K562 (cell line): ENCODE measurements around the gene MAPK8IP2. TPM values are rescaled to one million over a fixed set of nuclear protein-coding genes. Genes with fewer than 3 reads are reported as not detected.

Experiments used
- FOXJ2 ChIP-seq: fragments of 200-800 bp; sonication (Bioruptor generic); IDR thresholded peaks from 2 replicates; pipeline ENCODE4 v1.6.1; 2016; ENCODE audit warnings: missing genetic modification characterization, missing compliant biosample characterization
- GABPB1 ChIP-seq: sonication (generic); formaldehyde crosslinking; IDR thresholded peaks from 2 replicates; pipeline ENCODE4 v1.8.0; 2022; ENCODE audit warnings: mild to moderate bottlenecking, missing genetic modification reagents
- JUND ChIP-seq, 2 experiments: IDR thresholded peaks; 2 replicates in 1 of 2; 3 replicates in 1 of 2; pipeline ENCODE4 v1.6.1; 2011; ENCODE audit warnings: borderline replicate concordance in 2 of 2, low read depth in 2 of 2, low read length in 2 of 2, improper control_type of control experiment in 1 of 2, missing biosample characterization in 1 of 2, missing genetic modification characterization in 1 of 2, missing genetic modification reagents in 1 of 2
- PRPF4 ChIP-seq: fragments of 200-400 bp; formaldehyde crosslinking; IDR thresholded peaks from one replicate; pipeline ENCODE4 v1.6.1; 2017; ENCODE audit warnings: low read length, low read depth, mild to moderate bottlenecking; ENCODE audit not compliant: insufficient read depth, poor library complexity, severe bottlenecking
- RAD21 ChIP-seq, 2 experiments: fragments of 250-450 bp in 1 of 2; fragments of 450-650 bp in 1 of 2; sonication (Bioruptor Pico) in 1 of 2; formaldehyde crosslinking in 1 of 2; IDR thresholded peaks in 1 of 2; conservative IDR thresholded peaks in 1 of 2; 2 replicates each; pipeline versions ENCODE4 v1.4.0 to v1.8.0; 2020 to 2022; ENCODE audit warnings: mild to moderate bottlenecking in 2 of 2, moderate library complexity in 1 of 2
- RCOR1 ChIP-seq, 2 experiments: IDR thresholded peaks; 2 replicates each; pipeline ENCODE4 v1.6.1; 2012; ENCODE audit warnings: low read depth in 2 of 2, low read length in 2 of 2, borderline replicate concordance in 1 of 2, improper control_type of control experiment in 1 of 2
- STAG1 ChIP-seq: sonication (generic); formaldehyde crosslinking; IDR thresholded peaks from 2 replicates; pipeline ENCODE4 v1.5.0; 2020; ENCODE audit warnings: missing genetic modification reagents, borderline replicate concordance
- TAF1 ChIP-seq: IDR thresholded peaks from 2 replicates; pipeline ENCODE4 v1.6.1; 2011; ENCODE audit warnings: mild to moderate bottlenecking, low read length, moderate library complexity; ENCODE audit not compliant: insufficient read depth, control insufficient read depth, severe bottlenecking; ENCODE audit errors: extremely low read depth
- polyA plus RNA-seq, 8 experiments: library from polyadenylated mRNA; depleted of rRNA in 4 of 8; stranded (reverse) in 5 of 8; unstranded in 3 of 8; fragments of >200 nt; fragmentation: Nextera tagmentation in 2 of 8; fragmentation: Illumina TruSeq in 1 of 8; extraction: Ambion mirVana in 2 of 8; extraction: Trizol in 1 of 8; gene quantifications; 2 replicates each; pipeline versions ENCODE4 v1.2.1 to v1.2.3, GENCODE V29; 2011 to 2014; ENCODE audit warnings: inconsistent platforms in 1 of 8, missing spikeins in 1 of 8
- total RNA-seq, 7 experiments: library from RNA; depleted of rRNA in 6 of 7; stranded (reverse); fragments of >200 nt in 6 of 7; fragmentation: Illumina TruSeq in 2 of 7; extraction: Trizol in 2 of 7; gene quantifications; 2 replicates each; pipeline versions ENCODE4 v1.2.1 to v1.2.3, GENCODE V29; 2011 to 2021; ENCODE audit warnings: low replicate concordance in 1 of 7
- TF ChIP-seq, protein P1 (sequence below): fragments of 200-600 bp; sonication (generic); IDR thresholded peaks from one replicate; pipeline ENCODE4 v1.6.1; 2012; ENCODE audit warnings: mild to moderate bottlenecking, low read depth, low read length, inconsistent platforms

Gene MAPK8IP2
- total and polyA plus RNA-seq, 9 of the 15 experiments (the other 6 are each of a cell fraction or from before 2014, with no cell fraction given) = 0.01 to 0.47 (median 0.07) TPM; not detected in 2

DNA sequence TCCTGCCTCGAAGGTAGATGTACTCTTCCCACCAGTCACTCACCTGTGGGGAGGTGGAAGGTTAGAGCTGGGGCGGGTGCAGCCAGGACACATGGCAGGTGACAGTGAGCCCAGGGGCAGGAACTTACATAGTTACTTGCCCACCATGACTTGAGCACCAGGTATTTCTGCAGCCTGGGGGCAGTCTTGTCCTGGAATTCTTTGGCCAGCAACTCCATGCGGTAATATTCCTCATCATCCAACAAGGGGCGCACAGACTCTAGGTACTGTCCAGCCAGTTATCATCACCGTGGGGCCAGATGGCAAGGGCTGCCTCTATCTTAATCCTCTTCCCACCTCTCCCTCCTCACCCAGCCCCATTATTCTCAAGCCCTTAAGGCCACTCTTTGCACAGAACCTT is 24.5 kb upstream of the MAPK8IP2 start (continued):
- TF ChIP-seq, protein P1, sequence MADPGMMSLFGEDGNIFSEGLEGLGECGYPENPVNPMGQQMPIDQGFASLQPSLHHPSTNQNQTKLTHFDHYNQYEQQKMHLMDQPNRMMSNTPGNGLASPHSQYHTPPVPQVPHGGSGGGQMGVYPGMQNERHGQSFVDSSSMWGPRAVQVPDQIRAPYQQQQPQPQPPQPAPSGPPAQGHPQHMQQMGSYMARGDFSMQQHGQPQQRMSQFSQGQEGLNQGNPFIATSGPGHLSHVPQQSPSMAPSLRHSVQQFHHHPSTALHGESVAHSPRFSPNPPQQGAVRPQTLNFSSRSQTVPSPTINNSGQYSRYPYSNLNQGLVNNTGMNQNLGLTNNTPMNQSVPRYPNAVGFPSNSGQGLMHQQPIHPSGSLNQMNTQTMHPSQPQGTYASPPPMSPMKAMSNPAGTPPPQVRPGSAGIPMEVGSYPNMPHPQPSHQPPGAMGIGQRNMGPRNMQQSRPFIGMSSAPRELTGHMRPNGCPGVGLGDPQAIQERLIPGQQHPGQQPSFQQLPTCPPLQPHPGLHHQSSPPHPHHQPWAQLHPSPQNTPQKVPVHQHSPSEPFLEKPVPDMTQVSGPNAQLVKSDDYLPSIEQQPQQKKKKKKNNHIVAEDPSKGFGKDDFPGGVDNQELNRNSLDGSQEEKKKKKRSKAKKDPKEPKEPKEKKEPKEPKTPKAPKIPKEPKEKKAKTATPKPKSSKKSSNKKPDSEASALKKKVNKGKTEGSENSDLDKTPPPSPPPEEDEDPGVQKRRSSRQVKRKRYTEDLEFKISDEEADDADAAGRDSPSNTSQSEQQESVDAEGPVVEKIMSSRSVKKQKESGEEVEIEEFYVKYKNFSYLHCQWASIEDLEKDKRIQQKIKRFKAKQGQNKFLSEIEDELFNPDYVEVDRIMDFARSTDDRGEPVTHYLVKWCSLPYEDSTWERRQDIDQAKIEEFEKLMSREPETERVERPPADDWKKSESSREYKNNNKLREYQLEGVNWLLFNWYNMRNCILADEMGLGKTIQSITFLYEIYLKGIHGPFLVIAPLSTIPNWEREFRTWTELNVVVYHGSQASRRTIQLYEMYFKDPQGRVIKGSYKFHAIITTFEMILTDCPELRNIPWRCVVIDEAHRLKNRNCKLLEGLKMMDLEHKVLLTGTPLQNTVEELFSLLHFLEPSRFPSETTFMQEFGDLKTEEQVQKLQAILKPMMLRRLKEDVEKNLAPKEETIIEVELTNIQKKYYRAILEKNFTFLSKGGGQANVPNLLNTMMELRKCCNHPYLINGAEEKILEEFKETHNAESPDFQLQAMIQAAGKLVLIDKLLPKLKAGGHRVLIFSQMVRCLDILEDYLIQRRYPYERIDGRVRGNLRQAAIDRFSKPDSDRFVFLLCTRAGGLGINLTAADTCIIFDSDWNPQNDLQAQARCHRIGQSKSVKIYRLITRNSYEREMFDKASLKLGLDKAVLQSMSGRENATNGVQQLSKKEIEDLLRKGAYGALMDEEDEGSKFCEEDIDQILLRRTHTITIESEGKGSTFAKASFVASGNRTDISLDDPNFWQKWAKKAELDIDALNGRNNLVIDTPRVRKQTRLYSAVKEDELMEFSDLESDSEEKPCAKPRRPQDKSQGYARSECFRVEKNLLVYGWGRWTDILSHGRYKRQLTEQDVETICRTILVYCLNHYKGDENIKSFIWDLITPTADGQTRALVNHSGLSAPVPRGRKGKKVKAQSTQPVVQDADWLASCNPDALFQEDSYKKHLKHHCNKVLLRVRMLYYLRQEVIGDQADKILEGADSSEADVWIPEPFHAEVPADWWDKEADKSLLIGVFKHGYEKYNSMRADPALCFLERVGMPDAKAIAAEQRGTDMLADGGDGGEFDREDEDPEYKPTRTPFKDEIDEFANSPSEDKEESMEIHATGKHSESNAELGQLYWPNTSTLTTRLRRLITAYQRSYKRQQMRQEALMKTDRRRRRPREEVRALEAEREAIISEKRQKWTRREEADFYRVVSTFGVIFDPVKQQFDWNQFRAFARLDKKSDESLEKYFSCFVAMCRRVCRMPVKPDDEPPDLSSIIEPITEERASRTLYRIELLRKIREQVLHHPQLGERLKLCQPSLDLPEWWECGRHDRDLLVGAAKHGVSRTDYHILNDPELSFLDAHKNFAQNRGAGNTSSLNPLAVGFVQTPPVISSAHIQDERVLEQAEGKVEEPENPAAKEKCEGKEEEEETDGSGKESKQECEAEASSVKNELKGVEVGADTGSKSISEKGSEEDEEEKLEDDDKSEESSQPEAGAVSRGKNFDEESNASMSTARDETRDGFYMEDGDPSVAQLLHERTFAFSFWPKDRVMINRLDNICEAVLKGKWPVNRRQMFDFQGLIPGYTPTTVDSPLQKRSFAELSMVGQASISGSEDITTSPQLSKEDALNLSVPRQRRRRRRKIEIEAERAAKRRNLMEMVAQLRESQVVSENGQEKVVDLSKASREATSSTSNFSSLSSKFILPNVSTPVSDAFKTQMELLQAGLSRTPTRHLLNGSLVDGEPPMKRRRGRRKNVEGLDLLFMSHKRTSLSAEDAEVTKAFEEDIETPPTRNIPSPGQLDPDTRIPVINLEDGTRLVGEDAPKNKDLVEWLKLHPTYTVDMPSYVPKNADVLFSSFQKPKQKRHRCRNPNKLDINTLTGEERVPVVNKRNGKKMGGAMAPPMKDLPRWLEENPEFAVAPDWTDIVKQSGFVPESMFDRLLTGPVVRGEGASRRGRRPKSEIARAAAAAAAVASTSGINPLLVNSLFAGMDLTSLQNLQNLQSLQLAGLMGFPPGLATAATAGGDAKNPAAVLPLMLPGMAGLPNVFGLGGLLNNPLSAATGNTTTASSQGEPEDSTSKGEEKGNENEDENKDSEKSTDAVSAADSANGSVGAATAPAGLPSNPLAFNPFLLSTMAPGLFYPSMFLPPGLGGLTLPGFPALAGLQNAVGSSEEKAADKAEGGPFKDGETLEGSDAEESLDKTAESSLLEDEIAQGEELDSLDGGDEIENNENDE = no peak
- TF ChIP-seq TAF1 = no peak
- TF ChIP-seq FOXJ2 (tag) = no peak
- no peak for TF ChIP-seq PRPF4
- peak in 1 of 2 experiments; percentile 15; a peak in 1 of 4 replicates for TF ChIP-seq RCOR1 (IDR thresholded peaks at IDR 0.05; ENCODE audit: borderline replicate concordance in 1 of 2, low read depth in 2 of 2, low read length in 2 of 2)
- TF ChIP-seq JUND (IDR thresholded peaks at IDR 0.05; ENCODE audit: borderline replicate concordance, low read depth, low read length) = peak; percentile 36; the same call in 1 of the 2 replicates
- no peak for TF ChIP-seq JUND (tag; IDR thresholded peaks at IDR 0.05; ENCODE audit: borderline replicate concordance, low read depth, low read length)
- TF ChIP-seq STAG1 (CRISPR knock-in tag) = peak; percentile 54; the same call in 1 of the 2 replicates
- TF ChIP-seq RAD21 (CRISPR knock-in tag; conservative IDR thresholded peaks at IDR 0.05 in 1 of 2, IDR thresholded peaks at IDR 0.05 in 1 of 2) = peak; percentile 86 to 95
- TF ChIP-seq GABPB1 (CRISPR knock-in tag) = no peak
